Astrocyte (in vitro differentiated cells and primary cell): ENCODE data around the gene SLC45A2. TPM values are rescaled to one million over a fixed set of nuclear protein-coding genes. Genes with fewer than 3 reads are reported as not detected.
A peak's percentile ranks its signal among the peaks of the same experiment; 100 is the strongest.

Source experiments
- DNase-seq: peaks from one replicate; pipeline ENCODE4 v3.0.0-alpha.2; 2010; ENCODE audit warnings: low read depth
- FAIRE-seq: peaks from 2 replicates; lab custom pipeline; 2011; peaks lifted over from hg19 to GRCh38; lab: Jason Lieb, UNC
- H2AFZ ChIP-seq: 2 replicates; pipeline ENCODE4 v1.6.0; 2012; ENCODE audit warnings: low read depth, low read length, inconsistent platforms
- H3K27ac ChIP-seq: 2 replicates; pipeline ENCODE4 v1.5.1; 2011; ENCODE audit warnings: low read depth, low read length, inconsistent platforms
- H3K27me3 ChIP-seq: 2 replicates; pipeline ENCODE4 v1.6.0; 2011; ENCODE audit warnings: low read length, inconsistent platforms; ENCODE audit not compliant: insufficient read depth
- H3K36me3 ChIP-seq: 2 replicates; pipeline ENCODE4 v1.5.1; 2011; ENCODE audit warnings: low read length, inconsistent platforms; ENCODE audit not compliant: insufficient read depth
- H3K4me1 ChIP-seq: 2 replicates; pipeline ENCODE4 v1.5.1; 2011; ENCODE audit warnings: low read length, inconsistent platforms; ENCODE audit not compliant: insufficient read depth
- H3K4me2 ChIP-seq: 2 replicates; pipeline ENCODE4 v1.6.0; 2012; ENCODE audit warnings: low read length, inconsistent platforms
- H3K4me3 ChIP-seq: 2 replicates; pipeline ENCODE4 v1.5.1; 2011; ENCODE audit warnings: low read depth, mild to moderate bottlenecking, low read length, inconsistent platforms; ENCODE audit not compliant: insufficient read depth
- H3K79me2 ChIP-seq: 2 replicates; pipeline ENCODE4 v1.6.0; 2012; ENCODE audit warnings: mild to moderate bottlenecking, low read length, inconsistent platforms; ENCODE audit not compliant: insufficient read depth
- H3K9ac ChIP-seq: 2 replicates; pipeline ENCODE4 v1.6.0; 2012; ENCODE audit warnings: mild to moderate bottlenecking, low read length, inconsistent platforms
- H3K9me3 ChIP-seq: 2 replicates; pipeline ENCODE4 v1.5.1; 2012; ENCODE audit warnings: low read depth, mild to moderate bottlenecking, low read length, inconsistent platforms; ENCODE audit not compliant: insufficient read depth
- H4K20me1 ChIP-seq: 2 replicates; pipeline ENCODE4 v1.6.0; 2012; ENCODE audit warnings: low read length, inconsistent platforms; ENCODE audit not compliant: insufficient read depth
- H3K27ac Mint-ChIP-seq: one replicate; pipeline ENCODE4 v1.8.0; 2021; ENCODE audit warnings: mild to moderate bottlenecking, mixed read lengths; ENCODE audit not compliant: unreplicated experiment
- H3K27me3 Mint-ChIP-seq: one replicate; pipeline ENCODE4 v1.8.0; 2021; ENCODE audit warnings: low read depth, mixed read lengths; ENCODE audit not compliant: unreplicated experiment
- H3K36me3 Mint-ChIP-seq: one replicate; pipeline ENCODE4 v1.8.0; 2021; ENCODE audit warnings: low read depth, mixed read lengths; ENCODE audit not compliant: unreplicated experiment
- H3K4me1 Mint-ChIP-seq: one replicate; pipeline ENCODE4 v1.8.0; 2021; ENCODE audit warnings: low read depth, mixed read lengths; ENCODE audit not compliant: unreplicated experiment
- H3K4me3 Mint-ChIP-seq: one replicate; pipeline ENCODE4 v1.8.0; 2021; ENCODE audit warnings: mild to moderate bottlenecking, moderate library complexity, mixed read lengths; ENCODE audit not compliant: unreplicated experiment
- H3K9me3 Mint-ChIP-seq: one replicate; pipeline ENCODE4 v1.8.0; 2021; ENCODE audit warnings: mild to moderate bottlenecking, mixed read lengths; ENCODE audit not compliant: unreplicated experiment
- CTCF ChIP-seq: IDR thresholded peaks from 2 replicates; pipeline ENCODE4 v1.5.1; 2011; ENCODE audit warnings: low read depth, mild to moderate bottlenecking, inconsistent platforms, low read length, moderate library complexity; ENCODE audit not compliant: insufficient read depth
- EZH2 ChIP-seq: IDR thresholded peaks from 2 replicates; pipeline ENCODE4 v1.6.1; 2012; ENCODE audit warnings: mild to moderate bottlenecking, low read length, inconsistent platforms; ENCODE audit not compliant: insufficient read depth
- total RNA-seq: library from RNA; stranded (reverse); gene quantifications from 2 replicates; pipeline ENCODE4 v1.2.1, GENCODE V29; 2021

SLC45A2 gene
- total RNA-seq, 1 donor from 2014 or later, result 0.98 TPM

GRCh38 chr5:33905381-33905780 is 79.1 kb downstream of the SLC45A2 start:
- peaks cover 4% of the 10 kb centered on the region for H3K27me3 Mint-ChIP-seq
- Histone ChIP-seq H3K27me3 (no peaks in the 10 kb centered on the region), H3K4me3 (no peak overlapping the region), H3K9me3 (no peaks in the 10 kb centered on the region), H3K36me3 (no peaks in the 10 kb centered on the region), H3K4me2 (no peak overlapping the region), H3K27ac (no peak overlapping the region), H2AFZ (no peak overlapping the region), H3K9ac (no peak overlapping the region), H3K4me1 (no peaks in the 10 kb centered on the region), H3K79me2 (no peaks in the 10 kb centered on the region), H4K20me1 (no peaks in the 10 kb centered on the region)
- FAIRE-seq (peak; percentile 20), DNase-seq (peak; percentile 83)
- no peak overlapping the region for H3K27ac Mint-ChIP-seq
- no peaks in the 10 kb centered on the region for H3K4me1 Mint-ChIP-seq
- peaks cover 5% of the 10 kb centered on the region for H3K36me3 Mint-ChIP-seq
- no peak for TF ChIP-seq EZH2
- H3K4me3 Mint-ChIP-seq, result no peak overlapping the region
- H3K9me3 Mint-ChIP-seq, result peaks cover 27% of the 10 kb centered on the region

GRCh38 chr5:33903118-33903517 is 81.4 kb downstream of the SLC45A2 start:
- no peak for TF ChIP-seq CTCF
- no peak for TF ChIP-seq EZH2
- Histone ChIP-seq H3K9me3 (no peaks in the 10 kb centered on the region), H3K4me1 (no peaks in the 10 kb centered on the region), H3K36me3 (no peaks in the 10 kb centered on the region), H3K4me3 (no peak overlapping the region), H3K27me3 (no peaks in the 10 kb centered on the region), H3K79me2 (no peaks in the 10 kb centered on the region), H3K9ac (no peak overlapping the region), H3K4me2 (no peak overlapping the region), H4K20me1 (no peaks in the 10 kb centered on the region), H3K27ac (no peak overlapping the region), H2AFZ (no peak overlapping the region)
- no peak overlapping the region for H3K4me3 Mint-ChIP-seq
- H3K36me3 Mint-ChIP-seq, result peaks cover 5% of the 10 kb centered on the region
- H3K9me3 Mint-ChIP-seq, result peaks cover 23% of the 10 kb centered on the region
- no peak overlapping the region for H3K27ac Mint-ChIP-seq
- H3K27me3 Mint-ChIP-seq, result no peaks in the 10 kb centered on the region
- no peaks in the 10 kb centered on the region for H3K4me1 Mint-ChIP-seq
- DNase-seq (no peak), FAIRE-seq (no peak)

- Mint-ChIP-seq H3K36me3 (peaks cover 5% of the 10 kb centered on the region), H3K4me3 (no peak overlapping the region), H3K9me3 (peaks cover 14% of the 10 kb centered on the region), H3K27me3 (no peaks in the 10 kb centered on the region), H3K27ac (no peak overlapping the region), H3K4me1 (no peaks in the 10 kb centered on the region)
- H3K27me3 ChIP-seq, result no peaks in the 10 kb centered on the region
- no peaks in the 10 kb centered on the region for H3K79me2 ChIP-seq
- no peaks in the 10 kb centered on the region for H3K9me3 ChIP-seq
- TF ChIP-seq CTCF, result no peak
- no peak for TF ChIP-seq EZH2
- H3K27ac ChIP-seq, result no peak overlapping the region
- no peaks in the 10 kb centered on the region for H3K4me1 ChIP-seq
- H3K36me3 ChIP-seq, result no peaks in the 10 kb centered on the region
- no peak for FAIRE-seq
- no peak overlapping the region for H2AFZ ChIP-seq
- H3K4me3 ChIP-seq, result no peak overlapping the region
- no peak overlapping the region for H3K9ac ChIP-seq
- H3K4me2 ChIP-seq, result no peak overlapping the region
- no peaks in the 10 kb centered on the region for H4K20me1 ChIP-seq
- no peak for DNase-seq
These were observed 83.3 kb downstream of the SLC45A2 start for GRCh38 chr5:33901156-33901555.

Other genes with a start within 250 kb of the SLC45A2 start
- gene ADAMTS12, start 92.7 kb downstream of the SLC45A2 start, total RNA-seq, result 143 and 156 TPM in 2 replicates
- gene RXFP3, start 48.3 kb downstream of the SLC45A2 start, total RNA-seq, result not detected in 2 replicates
- gene AMACR, start 23.4 kb upstream of the SLC45A2 start, total RNA-seq, result 11.5 and 13.4 TPM in 2 replicates
- gene C1QTNF3, start 58.5 kb upstream of the SLC45A2 start, total RNA-seq, result 0.58 and 0.95 TPM in 2 replicates